Endometrium (tissue), 2 donors: ENCODE results near the gene SLC2A11.
"Not testable (repeated sequence)": the region's sequence is repeated elsewhere in the genome, so short reads cannot be mapped to it uniquely, and the experiment has no call there.

Experiments
- FAIRE-seq: peaks from 2 replicates; lab custom pipeline; 2012; peaks lifted over from hg19 to GRCh38; lab: Jason Lieb, UNC
- donor health status: control.
- donor health status: control.

Gene SLC2A11

DNA sequence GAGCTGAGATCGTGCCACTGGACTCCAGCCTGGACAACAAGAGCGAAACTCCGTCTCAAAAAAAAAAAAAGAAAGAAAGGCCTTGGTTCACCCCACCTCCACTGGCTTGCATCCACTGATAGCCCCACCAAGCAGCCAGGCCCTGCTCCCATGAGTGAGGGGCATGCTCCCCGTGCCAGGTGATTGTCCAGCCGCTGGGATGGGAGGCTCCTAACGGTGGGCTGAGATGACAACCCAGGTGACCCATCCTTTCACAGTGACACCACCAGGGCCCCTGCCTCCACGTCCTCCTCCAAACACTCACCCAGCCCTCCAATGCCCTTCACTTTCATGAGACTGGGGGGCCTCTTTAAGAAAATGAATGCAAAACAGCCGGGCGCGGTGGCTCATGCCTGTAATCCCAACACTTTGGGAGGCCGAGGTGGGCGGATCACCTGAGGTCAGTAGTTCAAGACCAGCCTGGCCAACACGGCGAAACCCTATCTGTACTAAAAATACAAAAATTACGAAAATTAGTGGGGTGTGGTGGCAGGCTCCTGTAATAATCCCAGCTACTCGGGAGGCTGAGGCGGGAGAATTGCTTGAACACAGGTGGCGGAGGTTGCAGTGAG lies 10.3 kb upstream of the SLC2A11 start:
- no peak for FAIRE-seq

DNA sequence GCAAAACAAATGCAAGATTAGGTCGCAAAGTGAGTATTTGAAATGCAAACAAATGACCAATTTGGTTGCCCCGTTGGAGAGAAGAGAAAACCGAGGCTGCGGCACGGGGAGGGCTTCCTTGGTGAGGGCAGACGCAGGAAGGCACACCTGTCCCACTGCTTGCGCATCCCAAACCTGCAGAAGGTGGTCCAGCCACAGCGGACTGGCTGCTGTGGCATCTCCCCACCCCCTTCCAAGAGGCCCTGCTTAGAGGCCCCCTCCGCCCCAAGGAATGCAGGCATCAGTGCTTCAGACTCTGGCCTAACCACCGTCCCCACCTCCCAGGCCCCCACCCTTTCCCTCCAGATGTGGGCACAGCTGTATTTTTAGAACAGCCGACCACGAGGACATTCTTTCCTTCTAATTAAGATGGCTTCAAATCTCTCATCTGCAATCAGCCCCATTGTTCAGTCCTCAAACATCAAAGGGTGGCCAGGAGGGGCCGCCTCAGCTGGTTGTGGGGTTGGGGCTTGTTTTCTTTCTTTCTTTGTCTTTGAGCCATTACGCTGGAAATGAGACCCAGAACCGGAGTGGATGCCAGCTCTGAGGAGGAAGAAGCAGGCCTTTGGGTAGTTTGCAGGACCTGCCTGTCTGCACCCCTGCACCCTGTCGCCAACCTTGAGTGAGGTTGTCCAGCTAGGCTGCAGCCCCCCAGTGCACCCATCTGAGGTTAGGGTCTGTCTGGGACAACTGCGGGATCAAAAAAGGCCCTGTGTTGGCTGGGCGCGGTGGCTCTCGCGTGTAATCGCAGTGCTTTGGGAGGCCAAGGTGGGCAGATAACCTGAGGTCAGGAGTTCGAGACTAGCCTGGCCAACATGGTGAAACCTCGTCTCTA lies 9.4 kb upstream of the SLC2A11 start:
- no peak for FAIRE-seq

DNA sequence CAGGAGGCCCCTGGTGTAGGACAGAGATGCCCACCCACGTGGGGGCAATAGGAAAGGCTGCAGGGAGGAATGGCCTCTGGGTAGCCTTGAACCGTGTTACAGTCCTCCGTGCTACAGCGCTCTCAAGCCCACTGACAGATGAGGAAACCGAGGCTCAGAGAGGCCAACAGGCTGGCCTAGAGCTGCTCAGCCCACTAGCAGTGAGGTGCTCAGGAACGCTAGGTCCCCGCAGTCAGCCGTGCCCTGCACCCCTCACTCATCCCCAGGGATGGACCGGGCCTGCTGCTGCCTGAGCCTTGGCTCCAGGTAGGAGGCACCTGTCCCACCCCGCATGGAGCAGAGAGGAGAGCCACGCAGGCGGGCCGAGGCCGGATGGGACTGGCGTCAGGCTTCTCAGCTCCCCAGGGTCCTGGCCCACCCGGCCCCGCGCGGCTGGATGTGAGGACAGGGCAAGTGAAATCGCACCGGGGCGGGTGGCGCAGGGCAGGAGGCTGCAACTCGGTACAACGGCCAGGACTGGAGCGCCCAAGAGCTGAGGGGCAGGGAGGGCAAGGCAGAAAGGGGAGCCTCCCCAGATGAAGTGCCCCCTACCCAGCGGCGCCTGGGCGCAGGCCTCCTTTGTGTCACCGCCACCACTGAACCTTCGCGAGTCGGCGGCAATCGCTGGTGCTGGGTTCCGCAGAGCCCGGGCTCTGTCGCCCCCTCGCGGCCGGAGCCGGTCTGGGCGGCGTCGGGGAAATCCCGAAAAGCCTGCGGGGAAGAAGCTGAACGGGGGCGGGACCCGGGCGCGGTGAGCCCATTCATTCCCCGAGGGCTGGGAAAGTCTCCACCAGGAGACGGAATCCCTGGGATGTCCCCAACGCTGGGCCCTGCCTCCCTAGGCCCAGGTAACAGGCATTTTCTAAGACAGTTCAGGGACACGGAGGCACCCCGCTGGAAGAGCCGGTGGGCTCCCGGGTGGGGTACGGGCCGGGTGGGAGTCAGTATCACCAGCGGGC lies 8.4 kb upstream of the SLC2A11 start:
- FAIRE-seq: no peak

DNA sequence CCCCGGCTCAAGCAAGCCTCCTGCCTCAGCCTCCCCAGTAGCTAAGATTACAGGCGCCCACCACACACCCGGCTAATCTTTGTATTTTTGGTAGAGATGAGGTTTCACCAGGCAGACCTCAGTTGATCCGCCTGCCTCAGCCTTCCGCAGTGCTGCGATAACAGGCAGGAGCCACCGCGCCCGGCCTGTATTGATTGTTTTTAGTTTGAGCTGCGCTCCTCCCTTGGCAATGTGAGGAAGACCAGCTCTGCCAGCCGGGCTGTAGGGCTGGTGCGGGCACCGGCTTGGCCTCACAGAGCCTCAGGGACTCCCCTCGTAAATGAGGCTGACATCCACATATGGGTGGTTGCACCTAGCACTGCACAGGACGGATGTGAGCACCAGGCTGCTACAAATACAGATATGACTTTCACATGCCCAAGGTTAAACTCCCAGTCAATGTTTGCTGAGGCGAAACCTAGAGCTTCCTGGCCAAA lies 7.5 kb upstream of the SLC2A11 start:
- FAIRE-seq: no peak

DNA sequence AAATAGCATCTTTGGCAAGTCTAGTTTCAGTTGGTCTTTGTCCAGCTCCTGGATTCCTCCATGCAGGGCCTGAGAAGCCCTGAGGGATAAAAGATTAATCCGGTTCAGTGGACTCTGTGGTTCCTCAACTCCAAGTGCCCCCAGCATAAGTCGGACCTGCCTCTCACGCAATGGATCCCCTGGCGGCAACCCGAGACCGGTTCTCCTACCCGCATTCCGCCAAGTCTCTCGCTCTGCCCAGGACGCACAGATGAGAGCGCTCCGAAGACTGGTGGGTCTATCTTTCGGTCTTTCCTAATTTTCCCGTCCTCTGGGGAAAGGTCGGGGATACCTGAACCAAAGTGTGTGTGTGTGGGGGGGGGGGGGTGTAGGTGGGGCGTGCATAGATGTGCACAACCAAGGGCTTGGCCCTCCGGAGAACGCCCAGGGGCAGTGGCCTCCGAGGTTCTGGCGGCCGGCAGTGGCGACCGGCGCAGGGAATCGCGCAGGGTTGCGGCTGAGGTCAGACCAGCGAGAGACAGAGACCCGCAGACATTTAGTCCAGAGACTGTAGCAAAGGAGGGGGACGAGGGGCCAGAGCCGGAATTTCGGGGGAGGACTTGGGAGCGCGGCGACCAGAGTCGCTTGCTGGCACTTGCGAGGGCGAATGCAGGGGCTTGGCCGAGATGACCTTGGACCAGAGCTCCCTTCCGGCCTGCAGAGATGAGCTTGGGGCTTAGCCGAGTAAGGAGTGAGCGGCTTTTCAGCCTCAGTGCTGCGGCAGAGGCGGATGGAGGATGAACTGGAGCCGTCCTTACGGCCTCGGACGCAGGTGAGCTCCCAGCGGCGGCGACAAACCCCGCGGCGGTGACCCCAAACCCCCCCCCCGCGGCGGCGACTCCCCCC lies 712 bp upstream of the SLC2A11 start:
- no peak for FAIRE-seq

DNA sequence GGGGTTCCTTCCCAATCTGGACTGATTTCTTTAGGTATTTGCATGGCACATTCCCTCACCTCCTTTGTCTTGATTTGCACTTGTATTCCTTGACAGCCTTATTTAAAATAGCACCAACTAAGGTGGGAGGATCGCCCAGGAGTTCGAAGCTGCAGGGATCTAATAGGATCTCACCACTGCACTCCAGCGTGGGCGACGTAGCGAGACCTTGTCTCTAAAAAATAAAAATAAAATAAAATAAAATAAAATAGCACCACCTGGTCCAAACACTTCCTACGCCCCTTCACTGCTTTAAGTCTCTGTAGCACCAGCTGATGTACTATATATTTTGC lies 775 bp downstream of the SLC2A11 start:
- FAIRE-seq: no peak

DNA sequence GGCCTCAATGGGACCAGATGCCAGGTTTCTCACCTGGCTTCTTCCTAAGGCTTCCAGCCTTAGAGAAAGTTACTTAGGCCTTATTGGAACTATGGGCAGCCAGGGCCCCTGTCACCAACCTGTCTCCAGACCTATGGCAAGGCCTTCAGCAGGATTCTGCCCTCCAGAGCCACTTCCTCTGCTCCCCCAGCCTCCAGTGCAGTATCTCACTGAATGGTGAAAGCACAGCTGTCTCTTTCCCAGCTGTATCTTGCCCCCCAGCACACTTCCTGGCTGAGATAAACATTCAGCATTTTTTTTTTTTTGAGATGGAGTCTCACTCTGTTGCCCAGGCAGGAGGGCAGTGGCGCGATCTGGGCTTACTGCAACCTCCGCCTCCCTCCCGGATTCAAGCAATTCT lies 1.5 kb downstream of the SLC2A11 start:
- no peak for FAIRE-seq

DNA sequence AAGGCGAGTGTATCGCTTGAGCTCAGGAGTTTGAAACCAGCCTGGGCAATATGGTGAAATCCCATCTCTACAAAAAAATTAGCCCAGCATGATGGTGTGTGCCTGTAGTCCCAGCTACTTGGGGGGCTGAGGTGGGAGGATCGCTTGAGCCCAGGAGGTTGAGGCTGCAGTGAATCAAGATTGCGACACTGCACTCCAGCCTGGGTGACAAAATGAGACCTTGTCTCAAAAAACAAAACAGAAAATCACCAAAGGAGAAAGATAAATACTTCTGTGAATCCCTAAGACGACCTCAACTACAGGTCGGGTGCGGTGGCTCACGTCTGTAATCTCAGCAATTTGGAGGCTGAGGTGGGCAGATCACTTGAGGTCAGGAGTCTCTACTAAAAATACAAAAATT lies 2.5 kb downstream of the SLC2A11 start:
- FAIRE-seq: not testable (repeated sequence)

DNA sequence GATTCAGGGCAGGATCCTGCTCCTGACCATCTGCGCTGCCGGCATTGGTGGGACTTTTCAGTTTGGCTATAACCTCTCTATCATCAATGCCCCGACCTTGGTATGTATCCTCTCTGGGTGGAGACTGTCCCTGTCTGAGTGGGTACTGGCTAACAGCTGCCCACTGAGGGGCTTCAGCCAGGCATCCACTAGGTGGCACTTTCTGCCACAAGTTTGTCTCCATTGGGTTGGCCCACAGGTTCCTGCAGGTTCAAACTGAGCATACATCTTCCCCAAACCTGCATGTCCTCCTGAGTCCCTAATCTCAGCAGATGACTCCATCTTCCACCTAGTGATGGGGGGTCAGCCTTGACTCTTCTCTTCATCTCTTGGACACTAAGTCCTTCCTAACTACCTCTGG lies 4.4 kb downstream of the SLC2A11 start:
- no peak for FAIRE-seq

DNA sequence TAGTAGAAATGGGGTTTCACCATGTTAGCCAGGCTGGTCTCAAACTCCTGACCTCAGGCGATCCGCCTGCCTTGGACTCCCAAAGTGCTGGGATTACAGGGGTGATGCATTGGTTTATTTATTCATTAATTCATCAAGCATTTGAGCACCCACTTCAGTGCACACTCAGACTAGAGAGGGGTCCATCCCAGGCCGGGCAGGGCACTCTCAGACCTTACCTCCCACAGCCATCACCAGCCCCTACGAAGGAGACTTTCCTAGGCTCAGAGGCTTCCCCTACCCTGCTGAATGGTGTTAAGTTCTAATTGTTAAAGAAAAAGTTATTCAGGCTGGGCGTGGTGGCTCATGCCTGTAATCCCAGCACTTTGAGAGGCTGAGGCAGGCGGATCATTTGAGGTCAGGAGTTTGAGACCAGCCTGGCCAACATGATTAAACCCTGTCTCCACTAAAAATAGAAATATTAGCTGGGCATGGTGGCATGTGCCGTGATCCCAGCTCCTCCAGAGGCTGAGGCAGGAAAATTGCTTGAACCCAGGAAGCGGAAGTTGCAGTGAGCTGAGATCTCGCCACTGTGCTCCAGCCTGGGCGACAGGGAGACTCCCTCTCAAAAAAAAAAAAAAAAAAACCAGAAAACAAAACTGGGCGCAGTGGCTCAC lies 7.0 kb downstream of the SLC2A11 start:
- FAIRE-seq: not testable (repeated sequence)

DNA sequence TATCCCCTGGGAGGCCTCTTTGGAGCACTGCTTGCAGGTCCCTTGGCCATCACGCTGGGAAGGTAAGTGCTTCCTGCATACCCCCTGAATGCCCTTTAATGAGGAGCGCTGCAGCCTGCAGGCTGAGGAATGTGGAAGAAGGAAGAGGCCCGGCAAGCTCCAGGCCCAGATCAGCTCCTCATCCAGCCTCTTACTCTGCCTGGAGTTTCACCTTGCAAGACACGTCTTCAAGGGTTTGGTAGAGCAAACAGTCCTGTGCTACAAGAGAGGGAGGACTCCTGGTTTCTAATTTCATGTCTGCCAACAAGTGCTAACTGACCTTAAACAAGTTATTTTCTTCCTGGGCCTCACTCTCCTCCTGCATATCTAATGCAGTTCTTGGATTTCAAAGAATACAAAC lies 10.9 kb downstream of the SLC2A11 start:
- no peak for FAIRE-seq

DNA sequence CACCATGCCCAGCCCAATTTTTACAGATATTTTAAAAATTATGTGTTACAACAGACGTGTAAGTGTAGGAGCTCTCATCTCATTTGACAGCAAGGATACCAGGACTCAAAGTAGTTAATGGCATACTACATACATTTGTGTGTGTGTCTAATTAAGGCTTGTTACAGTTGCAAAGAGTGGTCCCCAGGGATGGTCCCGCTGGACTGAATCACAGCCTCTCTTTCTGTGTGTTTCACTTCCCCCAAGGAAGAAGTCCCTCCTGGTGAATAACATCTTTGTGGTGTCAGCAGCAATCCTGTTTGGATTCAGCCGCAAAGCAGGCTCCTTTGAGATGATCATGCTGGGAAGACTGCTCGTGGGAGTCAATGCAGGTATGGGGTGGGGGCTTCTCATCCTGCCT lies 17.2 kb downstream of the SLC2A11 start:
- FAIRE-seq: no peak

DNA sequence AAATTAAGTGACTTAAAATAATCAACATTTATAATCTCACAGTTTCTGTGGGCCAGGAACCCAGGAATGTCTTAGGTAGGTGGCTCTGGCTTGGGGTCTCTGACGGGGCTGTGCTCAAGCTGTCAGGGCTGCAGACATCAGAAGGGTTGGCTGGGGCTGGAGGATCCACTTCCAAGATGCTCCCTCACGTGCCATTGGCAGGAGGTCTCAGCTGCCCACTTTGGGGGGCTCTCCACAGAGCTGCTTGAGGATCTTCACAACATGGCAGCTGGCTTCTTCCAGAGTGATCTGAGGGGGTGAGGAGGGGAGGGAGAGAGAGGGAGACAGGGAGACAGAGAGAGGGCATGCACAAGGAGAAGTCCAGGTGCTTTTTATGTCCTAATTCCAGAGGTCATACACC lies 18.1 kb downstream of the SLC2A11 start:
- no peak for FAIRE-seq

DNA sequence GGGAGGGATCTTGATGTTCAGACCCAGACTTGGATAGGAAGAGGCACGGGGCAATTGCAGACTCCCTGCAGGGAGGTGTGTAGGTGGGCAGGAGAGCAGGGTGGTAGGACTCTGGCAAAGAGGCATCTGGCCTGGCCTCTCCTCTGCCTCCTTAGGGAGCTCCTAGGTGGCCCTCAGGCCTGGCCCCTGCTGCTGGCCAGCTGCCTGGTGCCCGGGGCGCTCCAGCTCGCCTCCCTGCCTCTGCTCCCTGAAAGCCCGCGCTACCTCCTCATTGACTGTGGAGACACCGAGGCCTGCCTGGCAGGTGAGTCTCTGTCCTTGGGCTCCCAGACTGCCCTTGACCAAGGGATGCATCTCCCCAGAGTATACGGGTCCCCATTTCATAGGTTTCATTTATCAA lies 19.9 kb downstream of the SLC2A11 start:
- FAIRE-seq: no peak

DNA sequence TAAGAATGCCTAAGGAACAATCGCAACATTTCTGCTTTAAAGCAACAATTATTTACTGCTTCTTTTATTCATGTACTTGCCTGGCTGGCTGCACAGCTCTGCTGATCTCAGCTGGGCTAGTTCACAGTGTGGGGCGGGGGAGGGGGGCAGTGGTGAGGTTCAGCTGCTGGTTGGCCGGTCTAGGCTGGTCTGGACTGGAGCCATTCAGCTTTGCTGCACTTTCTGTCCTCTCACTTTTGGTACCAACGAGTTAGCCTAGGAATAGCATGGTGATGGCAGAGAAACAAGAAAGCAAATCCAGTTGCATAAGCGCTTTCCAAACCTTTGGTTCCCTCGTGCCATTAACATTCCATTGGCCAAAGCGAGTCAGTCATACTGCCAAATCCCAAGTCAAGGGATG lies 20.5 kb downstream of the SLC2A11 start:
- FAIRE-seq: no peak

DNA sequence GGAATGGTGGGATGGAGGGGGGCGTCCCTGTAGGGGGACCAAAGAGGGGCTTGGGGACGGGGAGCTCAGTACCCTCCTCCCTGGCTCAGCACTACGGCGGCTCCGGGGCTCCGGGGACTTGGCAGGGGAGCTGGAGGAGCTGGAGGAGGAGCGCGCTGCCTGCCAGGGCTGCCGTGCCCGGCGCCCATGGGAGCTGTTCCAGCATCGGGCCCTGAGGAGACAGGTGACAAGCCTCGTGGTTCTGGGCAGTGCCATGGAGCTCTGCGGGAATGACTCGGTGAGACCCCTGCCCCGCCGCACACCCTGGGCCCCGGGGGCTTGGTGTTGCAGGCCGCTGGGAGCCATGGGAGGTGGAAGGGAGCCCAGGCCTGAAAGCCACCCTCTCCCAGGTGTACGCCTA lies 24.7 kb downstream of the SLC2A11 start:
- FAIRE-seq: no peak

DNA sequence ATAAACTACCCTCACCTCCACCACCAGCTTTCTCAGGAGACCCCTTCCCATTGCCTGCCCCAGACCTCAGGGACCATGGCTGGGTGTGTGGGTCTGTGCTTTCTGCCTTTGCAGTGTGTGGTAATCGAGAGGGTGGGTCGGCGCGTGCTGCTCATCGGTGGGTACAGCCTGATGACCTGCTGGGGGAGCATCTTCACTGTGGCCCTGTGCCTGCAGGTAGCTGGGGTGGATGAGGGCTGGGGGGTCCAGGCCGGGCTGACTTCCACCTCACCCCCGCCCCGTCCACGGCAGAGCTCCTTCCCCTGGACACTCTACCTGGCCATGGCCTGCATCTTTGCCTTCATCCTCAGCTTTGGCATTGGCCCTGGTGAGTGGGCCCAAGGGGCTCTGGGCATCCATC lies 26.0 kb downstream of the SLC2A11 start:
- no peak for FAIRE-seq

DNA sequence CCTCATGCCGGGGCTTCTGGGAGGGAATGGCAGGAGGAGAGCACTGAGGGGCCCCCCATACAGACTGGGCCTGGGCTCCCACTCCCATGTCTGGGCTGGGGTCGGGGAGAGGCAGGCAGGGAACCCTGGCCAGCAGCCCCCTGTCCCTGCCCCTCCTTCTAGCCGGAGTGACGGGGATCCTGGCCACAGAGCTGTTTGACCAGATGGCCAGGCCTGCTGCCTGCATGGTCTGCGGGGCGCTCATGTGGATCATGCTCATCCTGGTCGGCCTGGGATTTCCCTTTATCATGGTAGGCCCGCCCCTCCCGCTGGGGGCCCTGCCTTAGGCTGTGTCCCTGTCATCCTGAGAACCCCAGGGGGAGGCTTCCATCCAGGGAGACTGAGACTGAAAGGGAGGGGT lies 26.5 kb downstream of the SLC2A11 start:
- no peak for FAIRE-seq

DNA sequence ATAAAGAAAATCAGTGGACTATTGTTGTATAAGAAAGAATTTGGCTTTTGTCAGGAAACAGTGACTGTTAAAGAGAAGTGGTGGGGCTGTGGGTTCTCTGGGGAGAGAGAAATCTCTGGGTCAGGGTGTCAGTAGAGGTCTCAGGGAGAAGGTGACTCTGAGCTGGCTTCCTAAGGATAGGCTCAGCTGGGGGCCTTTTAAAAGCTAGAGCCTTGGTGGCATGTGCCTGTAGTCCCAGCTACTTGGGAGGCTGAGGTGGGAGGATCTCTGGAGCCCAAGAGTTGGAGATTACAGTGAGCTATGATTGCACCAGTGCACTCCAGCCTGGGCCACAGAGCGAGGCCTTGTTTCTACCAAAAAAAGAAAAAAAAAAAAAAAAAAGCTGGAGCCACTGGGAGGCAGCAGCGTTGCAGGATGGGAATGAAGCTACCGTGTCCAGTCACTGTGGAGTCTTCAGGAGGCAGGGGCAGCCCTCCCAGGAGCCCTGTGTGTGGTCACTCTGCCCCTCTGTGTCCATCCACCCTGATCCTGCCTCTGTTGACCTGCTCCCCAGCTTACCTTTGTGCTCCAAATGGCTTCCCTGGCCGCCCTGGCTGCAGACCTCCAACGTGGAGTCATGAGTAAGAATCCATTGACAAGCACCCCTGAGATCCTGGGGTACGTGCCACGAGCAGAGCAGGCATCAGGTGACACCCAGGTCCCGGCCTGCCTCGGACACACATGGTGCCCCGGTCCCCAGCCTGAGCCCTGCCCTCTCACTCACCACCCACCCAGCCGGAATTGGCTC lies 31.1 kb downstream of the SLC2A11 start:
- no peak for FAIRE-seq

DNA sequence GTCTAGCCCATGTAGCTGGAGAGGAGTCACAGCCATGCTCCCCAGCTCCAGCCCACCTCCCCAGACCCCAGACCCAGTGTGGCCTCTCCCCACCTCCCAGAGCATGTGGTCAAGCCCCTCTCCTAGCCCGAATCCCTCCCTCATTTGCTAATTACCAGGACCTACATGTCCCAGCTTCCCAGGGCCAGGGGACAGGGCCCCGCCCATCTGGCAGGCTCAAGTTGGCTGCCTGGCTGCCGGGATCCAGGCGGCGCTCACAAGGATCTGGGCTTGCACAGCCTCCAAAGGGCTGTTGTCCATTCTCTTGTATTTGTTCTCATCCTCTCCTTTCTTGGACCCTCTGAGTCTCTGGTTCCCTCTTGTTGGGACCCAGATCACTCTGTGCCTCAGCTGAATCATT lies 31.9 kb downstream of the SLC2A11 start:
- FAIRE-seq: no peak
